A673 (cell line): ENCODE results near the gene ACBD3. TPM values are rescaled to one million over a fixed set of nuclear protein-coding genes. Genes with fewer than 3 reads are reported as not detected.

Experiments
- BruUV-seq: library from RNA; stranded (reverse); fragments of 400-500 nt; replicated peaks from 2 replicates; lab custom pipeline; 2021; lab: Mats Ljungman, UMichigan
- CTCF ChIA-PET: fragments of 300-600 bp; sonication (Branson Sonifier 250); formaldehyde crosslinking; loops from one replicate; lab custom pipeline; 2022; ENCODE audit warnings: antibody characterized with exemption; lab: Charles Lee
- POLR2A ChIA-PET: fragments of 300-600 bp; sonication (Branson Sonifier 250); formaldehyde crosslinking; loops from one replicate; lab custom pipeline; 2022; ENCODE audit warnings: antibody characterized with exemption; ENCODE audit not compliant: low non-redundant PET; lab: Charles Lee
- DNase-seq: peaks from one replicate; pipeline ENCODE4 v3.0.0-alpha.2; 2015; ENCODE audit warnings: low spot score
- H3K27ac ChIP-seq: fragments of 200-600 bp; sonication (generic); 2 replicates; pipeline ENCODE4 v1.5.1; 2016; ENCODE audit warnings: mixed run types, low read depth, mild to moderate bottlenecking, mixed read lengths, antibody characterized with exemption, low read length; ENCODE audit not compliant: poor library complexity, severe bottlenecking
- H3K27me3 ChIP-seq: fragments of 200-600 bp; sonication (generic); replicated peaks from 2 replicates; pipeline ENCODE4 v1.6.1; 2017; ENCODE audit warnings: mixed run types, low read depth, mild to moderate bottlenecking, mixed read lengths, antibody characterized with exemption, low read length; ENCODE audit not compliant: insufficient read depth, poor library complexity
- H3K36me3 ChIP-seq: fragments of 200-600 bp; sonication (generic); 2 replicates; pipeline ENCODE4 v1.6.1; 2016; ENCODE audit warnings: mixed run types, mild to moderate bottlenecking, mixed read lengths, antibody characterized with exemption, low read length; ENCODE audit not compliant: insufficient read depth, poor library complexity, severe bottlenecking
- H3K4me1 ChIP-seq: fragments of 200-600 bp; sonication (generic); 2 replicates; pipeline ENCODE4 v1.6.1; 2017; ENCODE audit warnings: mixed run types, mild to moderate bottlenecking, mixed read lengths, antibody characterized with exemption, low read length; ENCODE audit not compliant: insufficient read depth, poor library complexity, severe bottlenecking
- H3K4me3 ChIP-seq: fragments of 200-600 bp; sonication (generic); 2 replicates; pipeline ENCODE4 v1.5.1; 2016; ENCODE audit warnings: low read depth, mixed run types, mild to moderate bottlenecking, mixed read lengths, low read length; ENCODE audit not compliant: poor library complexity, severe bottlenecking
- H3K9me3 ChIP-seq: fragments of 200-600 bp; sonication (generic); 2 replicates; pipeline ENCODE4 v1.6.1; 2016; ENCODE audit warnings: mixed run types, low read depth, mild to moderate bottlenecking, mixed read lengths, antibody characterized with exemption, low read length; ENCODE audit not compliant: poor library complexity, severe bottlenecking
- EZH2 ChIP-seq: fragments of 200-600 bp; sonication (generic); IDR thresholded peaks from 2 replicates; pipeline ENCODE4 v1.6.1; 2017; ENCODE audit warnings: borderline replicate concordance, low read depth, mild to moderate bottlenecking, mixed read lengths, antibody characterized with exemption, low read length; ENCODE audit not compliant: poor library complexity, severe bottlenecking
- intact Hi-C: fragments of 100-400 bp; cut with micrococcal nuclease; formaldehyde crosslinking; loops from one replicate; pipeline ENCODE4 v1.10.0; 2022; ENCODE audit not compliant: unreplicated experiment
- total RNA-seq: library from RNA; stranded (reverse); gene quantifications from 2 replicates; pipeline ENCODE4 v1.2.3, GENCODE V29; 2021
- TF ChIP-seq, protein P1 (sequence below): fragments of 300-800, 200-600 bp; sonication (generic); conservative IDR thresholded peaks from 2 replicates; pipeline ENCODE4 v1.5.1; 2017; ENCODE audit warnings: low read depth, mild to moderate bottlenecking, antibody characterized with exemption, low read length, moderate library complexity, mixed read lengths

Gene ACBD3
- total RNA-seq, 1 experiment from 2014 or later = 33.4 TPM

DNA sequence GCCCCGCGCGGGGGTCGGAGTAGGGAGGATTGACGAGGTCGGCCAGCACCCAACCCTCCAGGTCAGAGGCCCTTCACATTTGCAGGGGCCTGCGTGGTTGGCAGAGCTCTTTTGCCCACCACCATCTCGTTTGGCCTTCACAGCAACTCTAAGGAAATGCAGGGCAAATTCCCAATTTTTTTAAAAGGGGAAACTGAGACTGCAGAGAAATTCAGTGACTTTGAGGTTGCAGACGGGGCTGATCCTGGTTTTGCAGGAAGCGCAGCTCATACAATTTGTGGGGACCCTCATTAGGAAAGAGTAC lies 430 bp upstream of the ACBD3 start:
- DNase-seq = no peak
- Histone ChIP-seq H3K4me3 (peak overlapping the region; percentile 88), H3K4me1 (peaks cover 10% of the 10 kb centered on the region), H3K9me3 (no peaks in the 10 kb centered on the region), H3K36me3 (no peaks in the 10 kb centered on the region), H3K27ac (peak overlapping the region; percentile 82), H3K27me3 (no peaks in the 10 kb centered on the region)
- TF ChIP-seq EZH2 = no peak
- TF ChIP-seq, protein P1, sequence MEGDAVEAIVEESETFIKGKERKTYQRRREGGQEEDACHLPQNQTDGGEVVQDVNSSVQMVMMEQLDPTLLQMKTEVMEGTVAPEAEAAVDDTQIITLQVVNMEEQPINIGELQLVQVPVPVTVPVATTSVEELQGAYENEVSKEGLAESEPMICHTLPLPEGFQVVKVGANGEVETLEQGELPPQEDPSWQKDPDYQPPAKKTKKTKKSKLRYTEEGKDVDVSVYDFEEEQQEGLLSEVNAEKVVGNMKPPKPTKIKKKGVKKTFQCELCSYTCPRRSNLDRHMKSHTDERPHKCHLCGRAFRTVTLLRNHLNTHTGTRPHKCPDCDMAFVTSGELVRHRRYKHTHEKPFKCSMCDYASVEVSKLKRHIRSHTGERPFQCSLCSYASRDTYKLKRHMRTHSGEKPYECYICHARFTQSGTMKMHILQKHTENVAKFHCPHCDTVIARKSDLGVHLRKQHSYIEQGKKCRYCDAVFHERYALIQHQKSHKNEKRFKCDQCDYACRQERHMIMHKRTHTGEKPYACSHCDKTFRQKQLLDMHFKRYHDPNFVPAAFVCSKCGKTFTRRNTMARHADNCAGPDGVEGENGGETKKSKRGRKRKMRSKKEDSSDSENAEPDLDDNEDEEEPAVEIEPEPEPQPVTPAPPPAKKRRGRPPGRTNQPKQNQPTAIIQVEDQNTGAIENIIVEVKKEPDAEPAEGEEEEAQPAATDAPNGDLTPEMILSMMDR = no peak
- BruUV-seq = TSS peak; percentile 91
- CTCF ChIA-PET = no interaction called here
- intact Hi-C loops = no loop called here
- POLR2A ChIA-PET = no interaction called here

DNA sequence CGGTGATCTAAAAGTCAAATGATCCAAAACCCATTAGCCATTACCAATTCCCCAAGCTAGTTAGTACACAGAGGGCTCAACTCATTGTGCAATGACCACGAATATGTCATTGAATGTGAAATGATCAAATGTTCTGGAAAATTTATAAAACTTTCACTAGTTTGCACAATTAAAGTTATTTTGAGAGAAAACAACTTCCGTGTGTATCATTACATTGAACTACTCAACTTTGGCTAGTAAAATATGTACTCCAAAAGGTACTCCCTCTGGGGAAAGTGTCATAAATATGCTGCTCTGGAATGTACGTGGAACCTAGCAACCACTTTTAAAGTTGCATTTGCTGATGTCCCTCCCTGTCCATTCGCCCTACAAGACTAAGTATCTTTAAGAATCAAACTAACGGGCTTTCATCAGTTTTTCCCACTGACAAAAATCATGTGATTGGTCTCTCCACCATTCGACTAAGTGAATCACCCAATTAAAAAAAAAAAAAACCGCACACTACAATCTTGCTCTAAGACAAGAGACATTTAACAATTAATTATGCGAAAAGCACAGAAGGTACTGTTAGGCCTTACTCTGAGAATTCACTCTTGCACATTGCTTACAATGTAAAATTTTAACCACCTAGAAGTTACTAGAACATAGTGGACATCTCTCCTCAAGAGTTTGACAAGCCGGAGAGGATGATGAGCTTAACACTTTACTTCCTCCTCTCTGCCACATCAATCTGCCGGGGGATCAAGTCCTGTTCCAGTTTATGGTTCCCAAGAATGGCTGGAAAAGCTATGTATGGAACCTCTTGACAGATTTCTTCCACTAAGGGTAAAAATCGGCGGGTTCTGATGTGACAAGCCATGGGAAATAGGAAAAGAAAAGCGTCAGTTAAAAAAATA lies 1.2 kb downstream of the ACBD3 start:
- Histone ChIP-seq H3K9me3 (no peaks in the 10 kb centered on the region), H3K4me1 (peaks cover 10% of the 10 kb centered on the region), H3K27me3 (no peaks in the 10 kb centered on the region), H3K4me3 (peak overlapping the region; percentile 88), H3K27ac (peak overlapping the region; percentile 82), H3K36me3 (no peaks in the 10 kb centered on the region)
- ChIA-PET POLR2A (no interaction called here), CTCF (interaction anchor here (0.8 kb wide), 1 partner anchor 37 kb away, joined by 5 read pairs; no protein-coding TSS in a partner anchor)
- intact Hi-C loops = no loop called here
- no peak for DNase-seq
- TF ChIP-seq, protein P1 = no peak
- TF ChIP-seq EZH2 = no peak
- BruUV-seq = TSS peak; percentile 62

DNA sequence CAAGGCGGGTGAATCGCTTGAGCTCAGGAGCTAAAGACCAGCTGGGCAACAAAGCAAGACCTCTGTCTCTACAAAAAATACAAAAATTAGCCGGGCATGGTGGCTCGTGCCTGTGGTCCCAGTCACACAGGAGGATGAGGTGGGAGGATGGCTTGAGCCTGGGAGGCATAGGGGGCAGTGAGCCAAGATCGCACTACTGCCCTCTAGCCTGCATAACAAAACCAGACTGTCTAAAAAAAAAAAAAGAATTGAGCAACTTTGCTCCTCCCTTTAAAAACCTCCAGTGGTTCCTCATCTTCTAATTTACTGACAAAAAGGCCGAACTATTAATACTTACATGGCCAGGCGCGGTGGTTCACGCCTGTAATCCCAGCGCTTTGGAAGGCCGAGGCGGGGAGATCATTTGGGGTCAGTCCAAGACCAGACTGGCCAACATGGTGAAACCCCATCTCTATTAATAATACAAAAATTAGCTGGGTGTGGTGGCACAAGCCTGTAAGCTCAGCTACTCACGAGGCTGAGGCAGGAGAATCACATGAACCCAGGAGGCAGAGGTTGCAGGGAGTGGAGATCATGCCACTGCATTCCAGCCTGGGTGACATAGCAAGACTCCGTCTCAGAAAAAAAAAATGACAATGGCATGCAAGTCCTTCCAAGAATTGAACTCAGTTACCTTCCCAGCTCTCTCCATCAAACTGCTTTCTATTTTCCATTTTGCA lies 4.4 kb downstream of the ACBD3 start:
- POLR2A ChIA-PET = no interaction called here
- Histone ChIP-seq H3K27me3 (no peaks in the 10 kb centered on the region), H3K4me3 (no peak overlapping the region), H3K9me3 (no peaks in the 10 kb centered on the region), H3K27ac (no peak overlapping the region), H3K4me1 (peaks cover 10% of the 10 kb centered on the region), H3K36me3 (no peaks in the 10 kb centered on the region)
- CTCF ChIA-PET = no interaction called here
- intact Hi-C loops = no loop called here
- DNase-seq = peak; percentile 50
- BruUV-seq = no TSS peak
- TF ChIP-seq, protein P1 = peak; percentile 51
- TF ChIP-seq EZH2 = no peak
